HT-29 (cell line): ENCODE data around the gene UAP1L1. TPM values are rescaled to one million over a fixed set of nuclear protein-coding genes. Genes with fewer than 3 reads are reported as not detected.

Source experiments
- DNase-seq: peaks from one replicate; pipeline ENCODE4 v3.0.0-alpha.2; 2015; ENCODE audit warnings: low spot score
- total RNA-seq: library from RNA; depleted of rRNA; stranded (reverse); fragments of >200 nt; shearing (Covaris generic); gene quantifications from 2 replicates; pipeline ENCODE4 v1.2.3, GENCODE V29; 2014

UAP1L1 gene
- total RNA-seq, 1 experiment from 2014 or later, result 5.3 TPM

GRCh38 chr9:137096785-137097546, 19.6 kb downstream of the UAP1L1 start:
- DNase-seq, result no peak

GRCh38 chr9:137097761-137098462, 20.6 kb downstream of the UAP1L1 start:
- DNase-seq, result no peak

GRCh38 chr9:137099231-137099630, 21.9 kb downstream of the UAP1L1 start:
- no peak for DNase-seq

- DNase-seq, result no peak
Observed at GRCh38 chr9:137103206-137103999, 26.1 kb downstream of the UAP1L1 start.

GRCh38 chr9:137105814-137106661, 28.7 kb downstream of the UAP1L1 start:
- DNase-seq, result no peak

GRCh38 chr9:137106662-137107250, 29.4 kb downstream of the UAP1L1 start:
- DNase-seq, result no peak

- no peak for DNase-seq
Observed at GRCh38 chr9:137107312-137107921, 30.1 kb downstream of the UAP1L1 start.

- DNase-seq, result no peak
Observed at GRCh38 chr9:137107982-137108381, 30.7 kb downstream of the UAP1L1 start.

- no peak for DNase-seq
Observed at GRCh38 chr9:137108608-137109249, 31.4 kb downstream of the UAP1L1 start.

- DNase-seq, result no peak
Observed at GRCh38 chr9:137109250-137110146, 32.2 kb downstream of the UAP1L1 start.

- DNase-seq, result no peak
Observed at GRCh38 chr9:137110147-137110910, 33.0 kb downstream of the UAP1L1 start.

- no peak for DNase-seq
Observed at GRCh38 chr9:137110911-137111787, 33.8 kb downstream of the UAP1L1 start.

GRCh38 chr9:137111788-137112563, 34.7 kb downstream of the UAP1L1 start:
- no peak for DNase-seq

GRCh38 chr9:137112564-137113384, 35.5 kb downstream of the UAP1L1 start:
- no peak for DNase-seq

GRCh38 chr9:137113385-137114159, 36.3 kb downstream of the UAP1L1 start:
- no peak for DNase-seq
